Type B pancreatic cell (in vitro differentiated cells): ENCODE measurements around the gene CARD9. TPM values are rescaled to one million over a fixed set of nuclear protein-coding genes. Genes with fewer than 3 reads are reported as not detected.

Experiments
- DNase-seq: peaks from one replicate; pipeline ENCODE4 v3.0.0; 2021; ENCODE audit warnings: mixed read lengths; ENCODE audit not compliant: unreplicated experiment; ENCODE audit errors: extremely low spot score
- H3K27ac Mint-ChIP-seq: 2 replicates; pipeline ENCODE4 v1.8.0; 2021; ENCODE audit warnings: mild to moderate bottlenecking, mixed read lengths
- H3K27me3 Mint-ChIP-seq: 2 replicates; pipeline ENCODE4 v1.8.0; 2021; ENCODE audit warnings: mixed read lengths
- H3K36me3 Mint-ChIP-seq: 2 replicates; pipeline ENCODE4 v1.8.0; 2021; ENCODE audit warnings: mixed read lengths
- H3K4me1 Mint-ChIP-seq: one replicate; pipeline ENCODE4 v1.8.0; 2021; ENCODE audit warnings: mixed read lengths; ENCODE audit not compliant: unreplicated experiment
- H3K4me3 Mint-ChIP-seq: 2 replicates; pipeline ENCODE4 v1.8.0; 2021; ENCODE audit warnings: mild to moderate bottlenecking, mixed read lengths
- H3K9me3 Mint-ChIP-seq: 2 replicates; pipeline ENCODE4 v1.8.0; 2021; ENCODE audit warnings: mixed read lengths
- total RNA-seq: library from RNA; stranded (reverse); gene quantifications from 2 replicates; pipeline ENCODE4 v1.2.1, GENCODE V29; 2021; ENCODE audit warnings: low replicate concordance
- TF ChIP-seq, protein P1 (sequence below): fragments of 200-600 bp; sonication (generic); conservative IDR thresholded peaks from 2 replicates; pipeline ENCODE4 v1.5.0; 2021; ENCODE audit warnings: antibody characterized with exemption, mild to moderate bottlenecking

Gene CARD9
- total RNA-seq, 1 donor from 2014 or later: 2.6 TPM

DNA sequence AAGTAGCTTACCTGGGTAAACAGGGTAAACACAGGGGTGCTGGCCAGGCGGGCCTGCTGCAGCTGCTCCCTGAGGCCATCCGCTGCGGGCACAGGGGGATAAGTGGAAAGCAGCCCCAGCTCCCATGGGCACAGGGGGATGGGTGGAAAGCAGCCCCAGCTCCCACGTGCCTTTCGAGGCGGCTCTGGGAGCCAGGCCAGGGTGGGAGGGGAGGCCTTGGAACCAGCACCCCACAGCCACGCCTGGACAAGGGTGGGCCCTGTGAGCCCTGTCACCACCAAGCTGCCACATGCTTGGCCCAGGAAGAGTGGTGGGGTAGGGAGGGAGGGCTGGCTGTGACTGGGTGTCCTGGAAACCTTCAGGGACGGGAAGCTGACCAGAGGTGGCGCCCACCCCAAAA is 7.8 kb upstream of the CARD9 start:
- Mint-ChIP-seq H3K27ac (no peak overlapping the region), H3K36me3 (peaks cover 7% of the 10 kb centered on the region), H3K27me3 (no peaks in the 10 kb centered on the region), H3K9me3 (no peaks in the 10 kb centered on the region), H3K4me3 (no peak overlapping the region), H3K4me1 (no peaks in the 10 kb centered on the region)
- DNase-seq: no peak
- TF ChIP-seq, protein P1, sequence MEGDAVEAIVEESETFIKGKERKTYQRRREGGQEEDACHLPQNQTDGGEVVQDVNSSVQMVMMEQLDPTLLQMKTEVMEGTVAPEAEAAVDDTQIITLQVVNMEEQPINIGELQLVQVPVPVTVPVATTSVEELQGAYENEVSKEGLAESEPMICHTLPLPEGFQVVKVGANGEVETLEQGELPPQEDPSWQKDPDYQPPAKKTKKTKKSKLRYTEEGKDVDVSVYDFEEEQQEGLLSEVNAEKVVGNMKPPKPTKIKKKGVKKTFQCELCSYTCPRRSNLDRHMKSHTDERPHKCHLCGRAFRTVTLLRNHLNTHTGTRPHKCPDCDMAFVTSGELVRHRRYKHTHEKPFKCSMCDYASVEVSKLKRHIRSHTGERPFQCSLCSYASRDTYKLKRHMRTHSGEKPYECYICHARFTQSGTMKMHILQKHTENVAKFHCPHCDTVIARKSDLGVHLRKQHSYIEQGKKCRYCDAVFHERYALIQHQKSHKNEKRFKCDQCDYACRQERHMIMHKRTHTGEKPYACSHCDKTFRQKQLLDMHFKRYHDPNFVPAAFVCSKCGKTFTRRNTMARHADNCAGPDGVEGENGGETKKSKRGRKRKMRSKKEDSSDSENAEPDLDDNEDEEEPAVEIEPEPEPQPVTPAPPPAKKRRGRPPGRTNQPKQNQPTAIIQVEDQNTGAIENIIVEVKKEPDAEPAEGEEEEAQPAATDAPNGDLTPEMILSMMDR: no peak

DNA sequence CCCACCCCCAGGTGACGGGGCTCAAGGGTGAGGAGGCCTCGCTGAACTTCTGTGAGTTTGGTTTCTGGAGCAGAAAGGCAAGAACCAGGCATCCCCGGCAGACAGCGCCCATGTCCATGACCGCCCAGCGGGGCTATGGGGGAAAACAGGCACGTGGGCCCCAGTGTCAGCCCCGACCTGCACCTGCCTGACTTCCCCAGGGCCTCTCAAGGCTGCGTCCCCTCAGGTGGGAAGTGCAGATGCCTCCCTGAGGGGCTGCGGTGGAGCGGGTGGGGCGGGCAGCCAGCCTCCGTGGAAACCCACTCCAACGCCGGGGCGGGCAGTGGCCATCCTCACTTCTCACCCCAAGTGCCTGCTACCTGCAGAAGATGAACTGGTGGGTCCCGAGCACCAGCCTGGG is 6.9 kb upstream of the CARD9 start:
- Mint-ChIP-seq H3K9me3 (no peaks in the 10 kb centered on the region), H3K4me1 (no peaks in the 10 kb centered on the region), H3K4me3 (no peak overlapping the region), H3K27me3 (no peaks in the 10 kb centered on the region), H3K36me3 (peaks cover 3% of the 10 kb centered on the region), H3K27ac (no peak overlapping the region)
- TF ChIP-seq, protein P1: no peak
- DNase-seq: no peak

DNA sequence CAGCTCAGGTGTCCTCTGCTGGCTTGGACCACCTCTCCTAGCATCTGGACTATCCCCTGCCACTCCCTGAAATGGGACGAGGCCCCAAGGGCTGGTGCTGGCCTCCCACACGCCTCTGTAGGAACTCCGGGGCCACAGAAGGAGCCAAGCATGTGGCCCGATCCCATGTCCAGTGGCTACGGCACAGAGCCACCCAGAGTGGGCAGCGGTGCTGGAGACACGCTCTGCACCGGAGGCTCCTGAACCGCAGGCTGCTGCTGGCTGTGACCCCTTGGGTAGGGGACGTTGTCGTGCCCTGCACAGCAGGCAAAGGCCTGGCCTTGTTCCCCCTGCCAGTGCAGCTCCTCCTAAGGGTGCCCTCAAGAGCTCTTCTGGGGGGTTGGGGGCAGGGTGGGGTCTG is 6.4 kb upstream of the CARD9 start:
- H3K4me3 Mint-ChIP-seq: no peak overlapping the region
- no peaks in the 10 kb centered on the region for H3K9me3 Mint-ChIP-seq
- peaks cover under 1% of the 10 kb centered on the region for H3K36me3 Mint-ChIP-seq
- TF ChIP-seq, protein P1: no peak
- no peak for DNase-seq
- H3K4me1 Mint-ChIP-seq: no peaks in the 10 kb centered on the region
- no peak overlapping the region for H3K27ac Mint-ChIP-seq
- H3K27me3 Mint-ChIP-seq: no peaks in the 10 kb centered on the region

DNA sequence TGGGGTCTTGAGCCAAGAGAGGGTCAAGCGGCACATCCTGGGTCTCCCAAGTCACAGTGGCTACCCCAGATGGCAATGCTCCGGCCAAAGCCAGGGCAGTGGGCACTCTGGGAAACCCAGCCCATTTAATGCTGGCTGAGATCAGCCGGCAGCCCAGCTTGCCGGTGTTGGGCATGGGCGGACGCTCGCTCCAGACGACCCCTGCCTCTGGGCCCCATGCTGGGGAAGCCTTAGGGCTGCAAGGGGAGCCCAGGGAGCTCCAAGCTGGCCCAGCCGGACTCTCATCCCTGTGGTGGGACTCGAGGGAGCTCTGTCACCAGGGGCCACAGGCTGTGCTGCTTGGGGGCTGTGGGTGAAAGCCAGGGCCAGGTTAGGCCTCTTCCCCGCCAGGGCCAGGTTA is 5.9 kb upstream of the CARD9 start:
- no peak overlapping the region for H3K4me3 Mint-ChIP-seq
- no peaks in the 10 kb centered on the region for H3K9me3 Mint-ChIP-seq
- no peaks in the 10 kb centered on the region for H3K36me3 Mint-ChIP-seq
- DNase-seq: no peak
- TF ChIP-seq, protein P1: no peak
- no peaks in the 10 kb centered on the region for H3K27me3 Mint-ChIP-seq
- H3K4me1 Mint-ChIP-seq: peaks cover 3% of the 10 kb centered on the region
- no peak overlapping the region for H3K27ac Mint-ChIP-seq

DNA sequence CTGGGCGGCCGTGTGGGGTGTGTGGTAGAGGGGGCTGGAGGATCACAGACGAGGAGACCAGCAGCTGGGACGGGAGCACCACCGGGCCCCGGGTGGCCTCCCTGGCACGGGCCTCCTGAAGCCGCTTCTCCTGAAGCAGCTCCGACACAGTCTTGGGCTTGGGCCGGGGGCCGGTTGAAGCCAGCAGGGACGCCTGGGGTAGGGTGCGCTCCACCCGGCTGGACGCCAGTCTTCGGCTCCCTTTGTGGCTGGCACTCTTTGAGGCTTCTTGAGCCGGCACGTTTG is 5.5 kb upstream of the CARD9 start:
- Mint-ChIP-seq H3K27me3 (no peaks in the 10 kb centered on the region), H3K27ac (no peak overlapping the region), H3K4me1 (peaks cover 4% of the 10 kb centered on the region), H3K36me3 (no peaks in the 10 kb centered on the region), H3K4me3 (no peak overlapping the region), H3K9me3 (no peaks in the 10 kb centered on the region)
- no peak for DNase-seq
- TF ChIP-seq, protein P1: no peak
